Activated T-helper 1 cell treated with anti-CD3 and anti-CD28 coated beads, Interleukin-12 subunit alpha, Interleukin-12 subunit beta, Interleukin-2, Interleukin-4 antibody, amounts not matched to agents 30 ng/mL and 10 ng/mL and 1 ng/mL, durations not matched to agents 14 hours and 24 hours and 36 hours (primary cell): ENCODE measurements around the gene HSPBAP1. TPM values are rescaled to one million over a fixed set of nuclear protein-coding genes. Genes with fewer than 3 reads are reported as not detected.
"Not testable (repeated sequence)": the region's sequence is repeated elsewhere in the genome, so short reads cannot be mapped to it uniquely, and the experiment has no call there.

ENCODE experiments used
- DNase-seq: peaks from one replicate; pipeline ENCODE4 v3.0.0; 2021; ENCODE audit warnings: low spot score
- H3K27ac Mint-ChIP-seq: one replicate; pipeline ENCODE4 v1.8.0; 2021; ENCODE audit warnings: mild to moderate bottlenecking, mixed read lengths
- H3K27me3 Mint-ChIP-seq: one replicate; pipeline ENCODE4 v1.8.0; 2022; ENCODE audit warnings: mild to moderate bottlenecking, moderate library complexity, mixed read lengths; ENCODE audit not compliant: insufficient read depth
- H3K36me3 Mint-ChIP-seq: one replicate; pipeline ENCODE4 v1.8.0; 2021; ENCODE audit warnings: low read depth, mixed read lengths
- H3K4me1 Mint-ChIP-seq: one replicate; pipeline ENCODE4 v1.8.0; 2021; ENCODE audit warnings: low read depth, mixed read lengths
- H3K4me3 Mint-ChIP-seq: one replicate; pipeline ENCODE4 v1.8.0; 2021; ENCODE audit warnings: mild to moderate bottlenecking, moderate library complexity, mixed read lengths
- H3K9me3 Mint-ChIP-seq: one replicate; pipeline ENCODE4 v1.8.0; 2021; ENCODE audit warnings: mixed read lengths
- intact Hi-C: fragments of 100-400 bp; cut with micrococcal nuclease; formaldehyde crosslinking; loops from one replicate; pipeline ENCODE4 v1.15.1; 2024
- total RNA-seq: library from RNA; stranded (reverse); gene quantifications from 2 replicates; pipeline ENCODE4 v1.2.3, GENCODE V29; 2022

HSPBAP1 gene
- total RNA-seq, 1 donor from 2014 or later: 8.1 TPM

- Mint-ChIP-seq H3K9me3 (no peaks in the 10 kb centered on the region), H3K27me3 (no peaks in the 10 kb centered on the region), H3K36me3 (peaks cover 65% of the 10 kb centered on the region), H3K4me3 (no peak overlapping the region), H3K27ac (no peak overlapping the region), H3K4me1 (no peaks in the 10 kb centered on the region)
- DNase-seq: no peak
- intact Hi-C loops: no loop called here
Measured at GRCh38 chr3:122719273-122719921, 74.2 kb downstream of the HSPBAP1 start.

- intact Hi-C loops: no loop called here
- Mint-ChIP-seq H3K4me3 (no peak overlapping the region), H3K36me3 (peaks cover 68% of the 10 kb centered on the region), H3K27me3 (no peaks in the 10 kb centered on the region), H3K4me1 (peaks cover 13% of the 10 kb centered on the region), H3K27ac (no peak overlapping the region), H3K9me3 (no peaks in the 10 kb centered on the region)
- DNase-seq: no peak
Measured at GRCh38 chr3:122716667-122717066, 77.0 kb downstream of the HSPBAP1 start.

- H3K36me3 Mint-ChIP-seq: peaks cover 75% of the 10 kb centered on the region
Measured at GRCh38 chr3:122714273-122714672, 79.4 kb downstream of the HSPBAP1 start.

GRCh38 chr3:122710616-122711251 lies 82.9 kb downstream of the HSPBAP1 start:
- DNase-seq, intact Hi-C loops, H3K9me3 Mint-ChIP-seq, H3K27me3 Mint-ChIP-seq: not testable (repeated sequence)
- H3K4me3 Mint-ChIP-seq: peak overlapping the region; percentile 32
- H3K27ac Mint-ChIP-seq: peak overlapping the region; percentile 79
- peaks cover 74% of the 10 kb centered on the region for H3K36me3 Mint-ChIP-seq
- H3K4me1 Mint-ChIP-seq: peaks cover 50% of the 10 kb centered on the region

More at GRCh38 chr3:122714273-122714672, 79.4 kb downstream of the HSPBAP1 start:
- H3K9me3 Mint-ChIP-seq: no peaks in the 10 kb centered on the region
- H3K4me1 Mint-ChIP-seq: peaks cover 37% of the 10 kb centered on the region
- intact Hi-C loops: no loop called here
- H3K4me3 Mint-ChIP-seq: no peak overlapping the region
- no peak overlapping the region for H3K27ac Mint-ChIP-seq
- DNase-seq: no peak
- no peaks in the 10 kb centered on the region for H3K27me3 Mint-ChIP-seq

GRCh38 chr3:122705379-122705778 lies 88.3 kb downstream of the HSPBAP1 start:
- no peak for DNase-seq
- no peaks in the 10 kb centered on the region for H3K27me3 Mint-ChIP-seq
- intact Hi-C loops: no loop called here
- H3K4me1 Mint-ChIP-seq: peaks cover 37% of the 10 kb centered on the region
- no peak overlapping the region for H3K4me3 Mint-ChIP-seq
- H3K36me3 Mint-ChIP-seq: peaks cover 64% of the 10 kb centered on the region
- no peak overlapping the region for H3K27ac Mint-ChIP-seq
- no peaks in the 10 kb centered on the region for H3K9me3 Mint-ChIP-seq

GRCh38 chr3:122700193-122700592 lies 93.4 kb downstream of the HSPBAP1 start:
- Mint-ChIP-seq H3K36me3 (peaks cover 67% of the 10 kb centered on the region), H3K27ac (no peak overlapping the region), H3K4me1 (peaks cover 45% of the 10 kb centered on the region), H3K9me3 (no peaks in the 10 kb centered on the region), H3K27me3 (no peaks in the 10 kb centered on the region), H3K4me3 (no peak overlapping the region)
- intact Hi-C loops: no loop called here
- DNase-seq: no peak

- Mint-ChIP-seq H3K9me3 (no peaks in the 10 kb centered on the region), H3K27ac (no peak overlapping the region), H3K27me3 (no peaks in the 10 kb centered on the region), H3K4me3 (no peak overlapping the region), H3K36me3 (peaks cover 64% of the 10 kb centered on the region), H3K4me1 (peaks cover 46% of the 10 kb centered on the region)
- no peak for DNase-seq
- intact Hi-C loops: no loop called here
Measured at GRCh38 chr3:122697952-122698620, 95.5 kb downstream of the HSPBAP1 start.

- H3K4me1 Mint-ChIP-seq: peaks cover 51% of the 10 kb centered on the region
Measured at GRCh38 chr3:122695927-122696561, 97.6 kb downstream of the HSPBAP1 start.

GRCh38 chr3:122694966-122695365 lies 98.7 kb downstream of the HSPBAP1 start:
- H3K9me3 Mint-ChIP-seq: no peaks in the 10 kb centered on the region
- peaks cover 70% of the 10 kb centered on the region for H3K36me3 Mint-ChIP-seq
- no peaks in the 10 kb centered on the region for H3K27me3 Mint-ChIP-seq
- DNase-seq: no peak
- H3K4me1 Mint-ChIP-seq: peaks cover 46% of the 10 kb centered on the region
- intact Hi-C loops: no loop called here
- H3K27ac Mint-ChIP-seq: no peak overlapping the region
- H3K4me3 Mint-ChIP-seq: no peak overlapping the region

More at GRCh38 chr3:122695927-122696561, 97.6 kb downstream of the HSPBAP1 start:
- Mint-ChIP-seq H3K27me3 (no peaks in the 10 kb centered on the region), H3K4me3 (no peak overlapping the region), H3K9me3 (no peaks in the 10 kb centered on the region), H3K27ac (no peak overlapping the region), H3K36me3 (peaks cover 75% of the 10 kb centered on the region)
- intact Hi-C loops: no loop called here
- DNase-seq: no peak

GRCh38 chr3:122692674-122693073 lies 101.0 kb downstream of the HSPBAP1 start:
- no peak for DNase-seq
- intact Hi-C loops: no loop called here
- H3K4me3 Mint-ChIP-seq: no peak overlapping the region
- H3K36me3 Mint-ChIP-seq: peaks cover 62% of the 10 kb centered on the region
- H3K9me3 Mint-ChIP-seq: no peaks in the 10 kb centered on the region
- H3K4me1 Mint-ChIP-seq: peaks cover 44% of the 10 kb centered on the region
- H3K27me3 Mint-ChIP-seq: no peaks in the 10 kb centered on the region
- no peak overlapping the region for H3K27ac Mint-ChIP-seq

- Mint-ChIP-seq H3K4me3 (no peak overlapping the region), H3K4me1 (peaks cover 44% of the 10 kb centered on the region), H3K27me3 (no peaks in the 10 kb centered on the region), H3K9me3 (no peaks in the 10 kb centered on the region), H3K36me3 (peaks cover 52% of the 10 kb centered on the region), H3K27ac (no peak overlapping the region)
- intact Hi-C loops: no loop called here
- no peak for DNase-seq
Measured at GRCh38 chr3:122691195-122691594, 102.4 kb downstream of the HSPBAP1 start.

- peaks cover 42% of the 10 kb centered on the region for H3K4me1 Mint-ChIP-seq
- H3K27ac Mint-ChIP-seq: peak overlapping the region; percentile 19
- no peaks in the 10 kb centered on the region for H3K27me3 Mint-ChIP-seq
- H3K4me3 Mint-ChIP-seq: no peak overlapping the region
- intact Hi-C loops: no loop called here
- DNase-seq: no peak
- H3K36me3 Mint-ChIP-seq: peaks cover 47% of the 10 kb centered on the region
- no peaks in the 10 kb centered on the region for H3K9me3 Mint-ChIP-seq
Measured at GRCh38 chr3:122690096-122690495, 103.5 kb downstream of the HSPBAP1 start.
